H1 (cell line): Measurements from ENCODE around the gene ZNF521.

Experiments used
- EGR1 ChIP-seq: IDR thresholded peaks from 2 replicates; pipeline ENCODE4 v1.6.1; 2011; ENCODE audit warnings: low read depth, low read length, borderline replicate concordance
- EP300 ChIP-seq, 2 experiments: IDR thresholded peaks; 1 replicate in 1 of 2; 2 replicates in 1 of 2; pipeline ENCODE4 v1.6.1; 2011 to 2012; ENCODE audit warnings: low read depth in 2 of 2, low read length in 2 of 2, mild to moderate bottlenecking in 2 of 2, borderline replicate concordance in 1 of 2, inconsistent platforms in 1 of 2, moderate library complexity in 1 of 2
- EZH2 ChIP-seq: fragments of 200-600 bp; sonication (generic); IDR thresholded peaks from 2 replicates; pipeline ENCODE4 v1.7.1; 2012; ENCODE audit warnings: low read depth, mild to moderate bottlenecking, moderate library complexity, low read length, inconsistent platforms; ENCODE audit not compliant: severe bottlenecking
- MAFK ChIP-seq: IDR thresholded peaks from 2 replicates; pipeline ENCODE4 v1.6.1; 2012; ENCODE audit warnings: low read depth, mild to moderate bottlenecking, improper control_type of control experiment, low read length
- RBBP5 ChIP-seq: IDR thresholded peaks from 2 replicates; pipeline ENCODE4 v1.7.1; 2012; ENCODE audit warnings: low read depth, mild to moderate bottlenecking, inconsistent platforms, low read length, moderate library complexity, borderline replicate concordance
- TF ChIP-seq, protein P1 (sequence below), 3 experiments: IDR thresholded peaks; 1 replicate in 2 of 3; 2 replicates in 1 of 3; pipeline versions ENCODE4 v1.5.1 to v1.6.1; 2011; ENCODE audit warnings: low read length in 3 of 3, mild to moderate bottlenecking in 3 of 3, inconsistent platforms in 2 of 3, low read depth in 1 of 3, moderate library complexity in 1 of 3; ENCODE audit not compliant: insufficient read depth in 1 of 3; ENCODE audit errors: control extremely low read depth in 1 of 3
- TF ChIP-seq, protein P2 (sequence below): IDR thresholded peaks from 2 replicates; pipeline ENCODE4 v1.6.1; 2012; ENCODE audit warnings: inconsistent platforms

DNA sequence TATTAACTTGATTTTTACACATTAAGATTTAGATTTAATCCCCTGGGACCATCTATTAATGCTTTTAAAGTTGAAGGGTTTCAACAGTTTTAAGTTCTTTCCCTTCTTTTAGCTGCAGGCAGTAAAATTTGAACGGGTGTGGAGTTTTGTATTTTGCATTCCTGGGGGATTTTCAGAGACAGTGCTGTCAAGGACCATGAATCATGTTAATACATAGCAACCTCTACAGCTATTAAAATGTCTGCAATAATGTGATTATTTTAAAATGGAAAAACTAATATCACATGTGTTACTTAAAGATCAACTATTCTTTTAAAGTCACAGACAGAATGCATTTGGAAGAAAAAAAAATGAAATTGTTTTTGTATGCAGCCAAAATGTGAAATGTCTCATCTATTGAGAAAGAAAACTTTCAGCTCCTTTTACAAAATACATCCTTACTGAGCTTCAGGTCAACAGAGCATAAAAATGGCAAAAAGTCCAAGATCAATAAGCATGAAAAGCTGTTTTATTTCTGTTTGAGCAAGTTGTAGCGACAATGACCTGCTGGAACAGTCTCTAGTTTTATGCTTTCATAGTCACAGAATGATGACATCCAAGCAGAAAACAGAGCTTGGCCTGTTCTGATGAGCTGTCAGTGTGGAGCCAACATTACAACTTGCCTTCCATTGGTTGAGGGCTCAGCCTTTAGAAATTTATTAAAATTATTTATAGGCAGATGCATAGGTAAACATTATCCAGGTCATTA is 21.6 kb upstream of the ZNF521 start:
- TF ChIP-seq, protein P1, sequence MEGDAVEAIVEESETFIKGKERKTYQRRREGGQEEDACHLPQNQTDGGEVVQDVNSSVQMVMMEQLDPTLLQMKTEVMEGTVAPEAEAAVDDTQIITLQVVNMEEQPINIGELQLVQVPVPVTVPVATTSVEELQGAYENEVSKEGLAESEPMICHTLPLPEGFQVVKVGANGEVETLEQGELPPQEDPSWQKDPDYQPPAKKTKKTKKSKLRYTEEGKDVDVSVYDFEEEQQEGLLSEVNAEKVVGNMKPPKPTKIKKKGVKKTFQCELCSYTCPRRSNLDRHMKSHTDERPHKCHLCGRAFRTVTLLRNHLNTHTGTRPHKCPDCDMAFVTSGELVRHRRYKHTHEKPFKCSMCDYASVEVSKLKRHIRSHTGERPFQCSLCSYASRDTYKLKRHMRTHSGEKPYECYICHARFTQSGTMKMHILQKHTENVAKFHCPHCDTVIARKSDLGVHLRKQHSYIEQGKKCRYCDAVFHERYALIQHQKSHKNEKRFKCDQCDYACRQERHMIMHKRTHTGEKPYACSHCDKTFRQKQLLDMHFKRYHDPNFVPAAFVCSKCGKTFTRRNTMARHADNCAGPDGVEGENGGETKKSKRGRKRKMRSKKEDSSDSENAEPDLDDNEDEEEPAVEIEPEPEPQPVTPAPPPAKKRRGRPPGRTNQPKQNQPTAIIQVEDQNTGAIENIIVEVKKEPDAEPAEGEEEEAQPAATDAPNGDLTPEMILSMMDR (IDR thresholded peaks at IDR 0.05; ENCODE audit: control extremely low read depth in 1 of 3, insufficient read depth in 1 of 3, low read depth in 1 of 3, low read length in 3 of 3) = no peak
- TF ChIP-seq, protein P2, sequence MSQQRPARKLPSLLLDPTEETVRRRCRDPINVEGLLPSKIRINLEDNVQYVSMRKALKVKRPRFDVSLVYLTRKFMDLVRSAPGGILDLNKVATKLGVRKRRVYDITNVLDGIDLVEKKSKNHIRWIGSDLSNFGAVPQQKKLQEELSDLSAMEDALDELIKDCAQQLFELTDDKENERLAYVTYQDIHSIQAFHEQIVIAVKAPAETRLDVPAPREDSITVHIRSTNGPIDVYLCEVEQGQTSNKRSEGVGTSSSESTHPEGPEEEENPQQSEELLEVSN = no peak
- no peak for TF ChIP-seq EP300 (IDR thresholded peaks at IDR 0.05; ENCODE audit: borderline replicate concordance in 1 of 2, low read depth in 2 of 2, low read length in 2 of 2)
- no peak for TF ChIP-seq MAFK
- no peak for TF ChIP-seq EZH2
- TF ChIP-seq EGR1 = no peak
- no peak for TF ChIP-seq RBBP5
